HepG2 (cell line): ENCODE results near the gene MYLK2. TPM values are rescaled to one million over a fixed set of nuclear protein-coding genes. Genes with fewer than 3 reads are reported as not detected.

Experiments
- CHCHD3 ChIP-seq: sonication (generic); formaldehyde crosslinking; IDR thresholded peaks from 2 replicates; pipeline ENCODE4 v1.8.0; 2022; ENCODE audit warnings: mild to moderate bottlenecking, missing genetic modification reagents, moderate library complexity
- DMAP1 ChIP-seq: IDR thresholded peaks from 2 replicates; pipeline ENCODE4 v1.6.1; 2016
- RFXAP ChIP-seq: sonication (generic); formaldehyde crosslinking; IDR thresholded peaks from 2 replicates; pipeline ENCODE4 v1.4.0; 2020; ENCODE audit warnings: missing genetic modification reagents, borderline replicate concordance
- ZFP82 ChIP-seq: sonication (generic); formaldehyde crosslinking; IDR thresholded peaks from 2 replicates; pipeline ENCODE4 v1.5.1; 2020; ENCODE audit warnings: mild to moderate bottlenecking, missing genetic modification reagents, borderline replicate concordance
- ZNF496 ChIP-seq: sonication (generic); formaldehyde crosslinking; IDR thresholded peaks from 2 replicates; pipeline ENCODE4 v1.8.1; 2023; ENCODE audit warnings: mild to moderate bottlenecking, moderate library complexity, missing genetic modification reagents; ENCODE audit not compliant: insufficient replicate concordance
- ZNF510 ChIP-seq: sonication (generic); formaldehyde crosslinking; IDR thresholded peaks from 2 replicates; pipeline ENCODE4 v1.4.0; 2020; ENCODE audit warnings: low read depth, mild to moderate bottlenecking, missing genetic modification reagents
- ZNF766 ChIP-seq: sonication (generic); formaldehyde crosslinking; IDR thresholded peaks from 2 replicates; pipeline ENCODE4 v1.5.0; 2020; ENCODE audit warnings: missing genetic modification reagents, borderline replicate concordance
- polyA plus RNA-seq, 8 experiments: library from polyadenylated mRNA; depleted of rRNA in 3 of 8; stranded (reverse) in 7 of 8; unstranded in 1 of 8; fragments of >200 nt; fragmentation: Illumina TruSeq in 4 of 8; extraction: Trizol in 4 of 8; gene quantifications; 2 replicates each; pipeline versions ENCODE4 v1.2.1 to v1.2.3, GENCODE V29; 2011 to 2016; ENCODE audit warnings: low read depth in 4 of 8, missing spikeins in 1 of 8, mixed read lengths in 1 of 8; ENCODE audit not compliant: insufficient read depth in 1 of 8
- total RNA-seq, 5 experiments: library from RNA; depleted of rRNA; stranded (reverse); fragments of >200 nt; fragmentation: Illumina TruSeq; extraction: Trizol; gene quantifications; 2 replicates each; pipeline ENCODE4 v1.2.3, GENCODE V29; 2016; ENCODE audit warnings: low read depth in 1 of 5
- TF ChIP-seq, protein P1 (sequence below): sonication (generic); formaldehyde crosslinking; IDR thresholded peaks from 2 replicates; pipeline ENCODE4 v1.4.0; 2020; ENCODE audit warnings: low read depth, missing genetic modification reagents
- TF ChIP-seq, protein P2 (sequence below): IDR thresholded peaks from 2 replicates; pipeline ENCODE4 v1.6.1; 2016; ENCODE audit warnings: low read depth, missing genetic modification reagents, missing compliant biosample characterization
- TF ChIP-seq, protein P3 (sequence below): sonication (generic); formaldehyde crosslinking; IDR thresholded peaks from 2 replicates; pipeline ENCODE4 v1.8.1; 2023; ENCODE audit warnings: mild to moderate bottlenecking, missing genetic modification reagents
- TF ChIP-seq, protein P4 (sequence below): sonication (generic); formaldehyde crosslinking; IDR thresholded peaks from 2 replicates; pipeline ENCODE4 v1.9.0; 2021; ENCODE audit warnings: missing genetic modification reagents, borderline replicate concordance

The MYLK2 gene
- total and polyA plus RNA-seq, 2 of the 13 experiments (the other 11 are each of a cell fraction or from before 2014, with no cell fraction given), result 0.27 TPM; not detected in 1

DNA sequence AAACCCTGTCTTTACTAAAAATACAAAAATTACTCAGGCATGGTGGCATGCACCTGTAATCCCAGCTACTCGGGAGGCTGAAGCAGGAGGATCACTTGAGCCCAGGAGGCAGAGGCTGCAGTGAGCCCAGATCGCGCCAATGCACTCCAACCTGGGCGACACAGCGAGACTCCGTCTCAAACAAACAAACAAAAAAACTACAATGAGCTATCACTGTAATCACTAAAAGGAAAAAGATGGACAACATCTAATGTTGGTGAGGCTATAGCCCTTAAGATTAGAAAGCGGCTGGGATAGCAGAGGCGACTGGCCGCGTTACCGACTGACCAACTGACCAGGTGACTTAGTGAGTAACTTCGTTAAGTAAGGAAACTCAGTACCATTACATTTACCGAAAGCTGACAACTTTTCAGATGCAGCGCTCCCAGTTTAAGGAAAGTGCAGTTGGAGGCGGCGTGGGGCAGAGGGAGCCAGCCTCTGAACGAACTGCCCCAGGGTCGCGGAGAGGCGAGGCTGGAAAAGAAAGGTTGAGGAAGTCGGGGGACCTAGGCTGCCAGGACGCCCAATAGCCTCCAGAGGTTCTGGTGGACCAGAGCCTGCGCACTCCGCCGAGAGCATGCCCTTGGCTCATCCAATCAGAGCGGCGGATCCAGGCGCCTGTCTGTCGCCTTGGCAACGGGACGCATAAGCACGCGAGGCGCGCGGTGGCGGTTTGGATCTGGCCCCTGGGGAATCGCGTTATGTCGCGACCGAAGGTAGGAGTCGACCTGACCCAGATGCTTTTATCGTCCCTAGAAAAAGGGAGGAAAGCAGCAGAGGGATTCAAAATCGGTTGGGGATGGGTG lies 60.2 kb downstream of the MYLK2 start (continued):
- TF ChIP-seq, protein P1, sequence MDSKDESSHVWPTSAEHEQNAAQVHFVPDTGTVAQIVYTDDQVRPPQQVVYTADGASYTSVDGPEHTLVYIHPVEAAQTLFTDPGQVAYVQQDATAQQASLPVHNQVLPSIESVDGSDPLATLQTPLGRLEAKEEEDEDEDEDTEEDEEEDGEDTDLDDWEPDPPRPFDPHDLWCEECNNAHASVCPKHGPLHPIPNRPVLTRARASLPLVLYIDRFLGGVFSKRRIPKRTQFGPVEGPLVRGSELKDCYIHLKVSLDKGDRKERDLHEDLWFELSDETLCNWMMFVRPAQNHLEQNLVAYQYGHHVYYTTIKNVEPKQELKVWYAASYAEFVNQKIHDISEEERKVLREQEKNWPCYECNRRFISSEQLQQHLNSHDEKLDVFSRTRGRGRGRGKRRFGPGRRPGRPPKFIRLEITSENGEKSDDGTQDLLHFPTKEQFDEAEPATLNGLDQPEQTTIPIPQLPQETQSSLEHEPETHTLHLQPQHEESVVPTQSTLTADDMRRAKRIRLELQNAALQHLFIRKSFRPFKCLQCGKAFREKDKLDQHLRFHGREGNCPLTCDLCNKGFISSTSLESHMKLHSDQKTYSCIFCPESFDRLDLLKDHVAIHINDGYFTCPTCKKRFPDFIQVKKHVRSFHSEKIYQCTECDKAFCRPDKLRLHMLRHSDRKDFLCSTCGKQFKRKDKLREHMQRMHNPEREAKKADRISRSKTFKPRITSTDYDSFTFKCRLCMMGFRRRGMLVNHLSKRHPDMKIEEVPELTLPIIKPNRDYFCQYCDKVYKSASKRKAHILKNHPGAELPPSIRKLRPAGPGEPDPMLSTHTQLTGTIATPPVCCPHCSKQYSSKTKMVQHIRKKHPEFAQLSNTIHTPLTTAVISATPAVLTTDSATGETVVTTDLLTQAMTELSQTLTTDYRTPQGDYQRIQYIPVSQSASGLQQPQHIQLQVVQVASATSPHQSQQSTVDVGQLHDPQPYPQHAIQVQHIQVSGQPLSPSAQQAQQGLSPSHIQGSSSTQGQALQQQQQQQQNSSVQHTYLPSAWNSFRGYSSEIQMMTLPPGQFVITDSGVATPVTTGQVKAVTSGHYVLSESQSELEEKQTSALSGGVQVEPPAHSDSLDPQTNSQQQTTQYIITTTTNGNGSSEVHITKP (CRISPR knock-in tag), result no peak; the same call in 1 of the 2 replicates
- TF ChIP-seq DMAP1 (CRISPR knock-in tag), result no peak; the same call in none of the 2 replicates
- TF ChIP-seq, protein P2, sequence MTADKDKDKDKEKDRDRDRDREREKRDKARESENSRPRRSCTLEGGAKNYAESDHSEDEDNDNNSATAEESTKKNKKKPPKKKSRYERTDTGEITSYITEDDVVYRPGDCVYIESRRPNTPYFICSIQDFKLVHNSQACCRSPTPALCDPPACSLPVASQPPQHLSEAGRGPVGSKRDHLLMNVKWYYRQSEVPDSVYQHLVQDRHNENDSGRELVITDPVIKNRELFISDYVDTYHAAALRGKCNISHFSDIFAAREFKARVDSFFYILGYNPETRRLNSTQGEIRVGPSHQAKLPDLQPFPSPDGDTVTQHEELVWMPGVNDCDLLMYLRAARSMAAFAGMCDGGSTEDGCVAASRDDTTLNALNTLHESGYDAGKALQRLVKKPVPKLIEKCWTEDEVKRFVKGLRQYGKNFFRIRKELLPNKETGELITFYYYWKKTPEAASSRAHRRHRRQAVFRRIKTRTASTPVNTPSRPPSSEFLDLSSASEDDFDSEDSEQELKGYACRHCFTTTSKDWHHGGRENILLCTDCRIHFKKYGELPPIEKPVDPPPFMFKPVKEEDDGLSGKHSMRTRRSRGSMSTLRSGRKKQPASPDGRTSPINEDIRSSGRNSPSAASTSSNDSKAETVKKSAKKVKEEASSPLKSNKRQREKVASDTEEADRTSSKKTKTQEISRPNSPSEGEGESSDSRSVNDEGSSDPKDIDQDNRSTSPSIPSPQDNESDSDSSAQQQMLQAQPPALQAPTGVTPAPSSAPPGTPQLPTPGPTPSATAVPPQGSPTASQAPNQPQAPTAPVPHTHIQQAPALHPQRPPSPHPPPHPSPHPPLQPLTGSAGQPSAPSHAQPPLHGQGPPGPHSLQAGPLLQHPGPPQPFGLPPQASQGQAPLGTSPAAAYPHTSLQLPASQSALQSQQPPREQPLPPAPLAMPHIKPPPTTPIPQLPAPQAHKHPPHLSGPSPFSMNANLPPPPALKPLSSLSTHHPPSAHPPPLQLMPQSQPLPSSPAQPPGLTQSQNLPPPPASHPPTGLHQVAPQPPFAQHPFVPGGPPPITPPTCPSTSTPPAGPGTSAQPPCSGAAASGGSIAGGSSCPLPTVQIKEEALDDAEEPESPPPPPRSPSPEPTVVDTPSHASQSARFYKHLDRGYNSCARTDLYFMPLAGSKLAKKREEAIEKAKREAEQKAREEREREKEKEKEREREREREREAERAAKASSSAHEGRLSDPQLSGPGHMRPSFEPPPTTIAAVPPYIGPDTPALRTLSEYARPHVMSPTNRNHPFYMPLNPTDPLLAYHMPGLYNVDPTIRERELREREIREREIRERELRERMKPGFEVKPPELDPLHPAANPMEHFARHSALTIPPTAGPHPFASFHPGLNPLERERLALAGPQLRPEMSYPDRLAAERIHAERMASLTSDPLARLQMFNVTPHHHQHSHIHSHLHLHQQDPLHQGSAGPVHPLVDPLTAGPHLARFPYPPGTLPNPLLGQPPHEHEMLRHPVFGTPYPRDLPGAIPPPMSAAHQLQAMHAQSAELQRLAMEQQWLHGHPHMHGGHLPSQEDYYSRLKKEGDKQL (CRISPR knock-in tag), result no peak
- TF ChIP-seq ZNF510 (CRISPR knock-in tag), result no peak; the same call in 1 of the 2 replicates
- peak; percentile 51; the same call in 1 of the 2 replicates for TF ChIP-seq RFXAP (CRISPR knock-in tag)
- TF ChIP-seq, protein P3, sequence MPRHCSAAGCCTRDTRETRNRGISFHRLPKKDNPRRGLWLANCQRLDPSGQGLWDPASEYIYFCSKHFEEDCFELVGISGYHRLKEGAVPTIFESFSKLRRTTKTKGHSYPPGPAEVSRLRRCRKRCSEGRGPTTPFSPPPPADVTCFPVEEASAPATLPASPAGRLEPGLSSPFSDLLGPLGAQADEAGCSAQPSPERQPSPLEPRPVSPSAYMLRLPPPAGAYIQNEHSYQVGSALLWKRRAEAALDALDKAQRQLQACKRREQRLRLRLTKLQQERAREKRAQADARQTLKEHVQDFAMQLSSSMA (CRISPR knock-in tag), result peak; percentile 75; the same call in 1 of the 2 replicates
- no peak for TF ChIP-seq ZNF496 (CRISPR knock-in tag)
- TF ChIP-seq, protein P4, sequence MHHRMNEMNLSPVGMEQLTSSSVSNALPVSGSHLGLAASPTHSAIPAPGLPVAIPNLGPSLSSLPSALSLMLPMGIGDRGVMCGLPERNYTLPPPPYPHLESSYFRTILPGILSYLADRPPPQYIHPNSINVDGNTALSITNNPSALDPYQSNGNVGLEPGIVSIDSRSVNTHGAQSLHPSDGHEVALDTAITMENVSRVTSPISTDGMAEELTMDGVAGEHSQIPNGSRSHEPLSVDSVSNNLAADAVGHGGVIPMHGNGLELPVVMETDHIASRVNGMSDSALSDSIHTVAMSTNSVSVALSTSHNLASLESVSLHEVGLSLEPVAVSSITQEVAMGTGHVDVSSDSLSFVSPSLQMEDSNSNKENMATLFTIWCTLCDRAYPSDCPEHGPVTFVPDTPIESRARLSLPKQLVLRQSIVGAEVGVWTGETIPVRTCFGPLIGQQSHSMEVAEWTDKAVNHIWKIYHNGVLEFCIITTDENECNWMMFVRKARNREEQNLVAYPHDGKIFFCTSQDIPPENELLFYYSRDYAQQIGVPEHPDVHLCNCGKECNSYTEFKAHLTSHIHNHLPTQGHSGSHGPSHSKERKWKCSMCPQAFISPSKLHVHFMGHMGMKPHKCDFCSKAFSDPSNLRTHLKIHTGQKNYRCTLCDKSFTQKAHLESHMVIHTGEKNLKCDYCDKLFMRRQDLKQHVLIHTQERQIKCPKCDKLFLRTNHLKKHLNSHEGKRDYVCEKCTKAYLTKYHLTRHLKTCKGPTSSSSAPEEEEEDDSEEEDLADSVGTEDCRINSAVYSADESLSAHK (CRISPR knock-in tag), result no peak
- TF ChIP-seq CHCHD3, result 0 out of 2 replicates have a peak, but pooled peaks have one; percentile 47
- TF ChIP-seq ZFP82 (CRISPR knock-in tag), result peak; percentile 67; the same call in 1 of the 2 replicates
- TF ChIP-seq ZNF766 (CRISPR knock-in tag), result 0 out of 2 replicates have a peak, but pooled peaks have one; percentile 55
